Astrocyte (in vitro differentiated cells and primary cell): ENCODE results near the gene TMEM215.

ENCODE experiments used
- EZH2 ChIP-seq: IDR thresholded peaks from 2 replicates; pipeline ENCODE4 v1.6.1; 2012; ENCODE audit warnings: mild to moderate bottlenecking, low read length, inconsistent platforms; ENCODE audit not compliant: insufficient read depth
- TF ChIP-seq, protein P1 (sequence below): IDR thresholded peaks from 2 replicates; pipeline ENCODE4 v1.5.1; 2011; ENCODE audit warnings: low read depth, mild to moderate bottlenecking, inconsistent platforms, low read length, moderate library complexity; ENCODE audit not compliant: insufficient read depth

DNA sequence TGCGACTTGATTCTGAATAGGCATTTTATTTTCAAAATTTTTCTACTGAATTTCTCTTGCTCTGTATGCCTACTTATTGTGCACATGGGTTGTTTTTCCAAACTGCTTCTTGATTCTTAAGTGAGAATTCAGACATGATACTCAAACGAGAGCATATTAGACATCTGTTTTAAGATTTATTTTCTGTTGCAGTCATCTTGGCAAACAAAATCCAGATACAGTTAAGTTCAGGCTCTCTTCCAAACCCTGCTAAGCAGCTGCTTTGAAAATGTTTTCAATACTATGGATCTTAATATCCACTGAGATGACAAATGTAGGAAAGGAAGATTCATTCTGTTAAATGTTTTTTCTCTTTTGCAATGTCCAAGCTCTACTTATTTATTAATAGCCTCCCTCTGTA, 4.5 kb downstream of the TMEM215 start:
- no peak for TF ChIP-seq EZH2
- TF ChIP-seq, protein P1, sequence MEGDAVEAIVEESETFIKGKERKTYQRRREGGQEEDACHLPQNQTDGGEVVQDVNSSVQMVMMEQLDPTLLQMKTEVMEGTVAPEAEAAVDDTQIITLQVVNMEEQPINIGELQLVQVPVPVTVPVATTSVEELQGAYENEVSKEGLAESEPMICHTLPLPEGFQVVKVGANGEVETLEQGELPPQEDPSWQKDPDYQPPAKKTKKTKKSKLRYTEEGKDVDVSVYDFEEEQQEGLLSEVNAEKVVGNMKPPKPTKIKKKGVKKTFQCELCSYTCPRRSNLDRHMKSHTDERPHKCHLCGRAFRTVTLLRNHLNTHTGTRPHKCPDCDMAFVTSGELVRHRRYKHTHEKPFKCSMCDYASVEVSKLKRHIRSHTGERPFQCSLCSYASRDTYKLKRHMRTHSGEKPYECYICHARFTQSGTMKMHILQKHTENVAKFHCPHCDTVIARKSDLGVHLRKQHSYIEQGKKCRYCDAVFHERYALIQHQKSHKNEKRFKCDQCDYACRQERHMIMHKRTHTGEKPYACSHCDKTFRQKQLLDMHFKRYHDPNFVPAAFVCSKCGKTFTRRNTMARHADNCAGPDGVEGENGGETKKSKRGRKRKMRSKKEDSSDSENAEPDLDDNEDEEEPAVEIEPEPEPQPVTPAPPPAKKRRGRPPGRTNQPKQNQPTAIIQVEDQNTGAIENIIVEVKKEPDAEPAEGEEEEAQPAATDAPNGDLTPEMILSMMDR: no peak
